OCI-LY3 (cell line): ENCODE data around the gene KPRP.

Source experiments
- H2AFZ ChIP-seq: fragments of 200-600, 300-600 bp; shearing (Covaris generic); 2 replicates; pipeline ENCODE4 v1.6.0; 2014; ENCODE audit warnings: antibody characterized with exemption, low read depth, low read length
- H3K27ac ChIP-seq: fragments of 200-600, 300-600 bp; sonication (generic); 2 replicates; pipeline ENCODE4 v1.5.1; 2014; ENCODE audit warnings: mild to moderate bottlenecking, low read length, moderate library complexity, mixed read lengths
- H3K27me3 ChIP-seq: fragments of 200-600, 300-600 bp; sonication (generic); 2 replicates; pipeline ENCODE4 v1.6.1; 2014; ENCODE audit warnings: low read depth, low read length, mixed read lengths
- H3K36me3 ChIP-seq: fragments of 200-600, 300-600 bp; sonication (generic); replicated peaks from 2 replicates; pipeline ENCODE3; 2014; ENCODE audit warnings: low read depth, low read length, mixed read lengths
- H3K4me1 ChIP-seq: fragments of 300-600, 200-600 bp; sonication (generic); 2 replicates; pipeline ENCODE4 v1.6.1; 2014; ENCODE audit warnings: low read length, mixed read lengths
- H3K4me2 ChIP-seq: fragments of 200-600, 300-600 bp; sonication (generic); 2 replicates; pipeline ENCODE4 v1.6.1; 2014; ENCODE audit warnings: low read length, mixed read lengths
- H3K4me3 ChIP-seq: fragments of 300-600, 200-600 bp; sonication (generic); 2 replicates; pipeline ENCODE4 v1.5.1; 2014; ENCODE audit warnings: antibody characterized with exemption, mild to moderate bottlenecking, low read length, moderate library complexity
- H3K79me2 ChIP-seq: fragments of 300-600, 200-600 bp; shearing (Covaris generic); 2 replicates; pipeline ENCODE4 v1.6.1; 2014; ENCODE audit warnings: mild to moderate bottlenecking, low read length, mixed read lengths
- H3K9ac ChIP-seq: fragments of 300-600, 200-600 bp; shearing (Covaris generic); 2 replicates; pipeline ENCODE4 v1.6.0; 2014; ENCODE audit warnings: mild to moderate bottlenecking, low read length, moderate library complexity
- H3K9me3 ChIP-seq: fragments of 200-600, 300-600 bp; shearing (Covaris generic); 2 replicates; pipeline ENCODE4 v1.6.1; 2014; ENCODE audit warnings: low read length, mixed read lengths; ENCODE audit not compliant: insufficient read depth
- H4K20me1 ChIP-seq: fragments of 200-600, 300-600 bp; sonication (generic); 2 replicates; pipeline ENCODE4 v1.6.1; 2016; ENCODE audit warnings: low read length, mixed read lengths; ENCODE audit not compliant: insufficient read depth
- CTCF ChIP-seq: fragments of 200-600, 300-600 bp; sonication (generic); IDR thresholded peaks from 2 replicates; pipeline ENCODE4 v1.5.1; 2014; ENCODE audit warnings: antibody characterized with exemption, low read length, low read depth
- EZH2phosphoT487 ChIP-seq: fragments of 200-600 bp; shearing (Covaris generic); IDR thresholded peaks from 2 replicates; pipeline ENCODE4 v1.6.1; 2018; ENCODE audit warnings: antibody characterized with exemption, mixed run types, low read depth

The KPRP gene

GRCh38 chr1:152759453-152760173, 1.8 kb downstream of the KPRP start:
- Histone ChIP-seq H4K20me1 (no peaks in the 10 kb centered on the region), H3K36me3 (no peaks in the 10 kb centered on the region), H3K4me2 (no peak overlapping the region), H3K4me3 (no peak overlapping the region), H3K27ac (no peak overlapping the region), H3K9ac (no peak overlapping the region), H2AFZ (no peak overlapping the region), H3K79me2 (no peaks in the 10 kb centered on the region), H3K27me3 (peaks cover 28% of the 10 kb centered on the region; the same call in 1 of the 2 replicates), H3K9me3 (no peaks in the 10 kb centered on the region), H3K4me1 (no peaks in the 10 kb centered on the region)
- TF ChIP-seq CTCF (no peak), EZH2phosphoT487 (no peak)

GRCh38 chr1:152760551-152761190, 2.8 kb downstream of the KPRP start:
- no peak overlapping the region for H3K4me3 ChIP-seq

GRCh38 chr1:152761609-152762213, 3.9 kb downstream of the KPRP start:
- TF ChIP-seq CTCF = no peak
- TF ChIP-seq EZH2phosphoT487 = no peak
- no peak overlapping the region for H3K4me2 ChIP-seq
- H3K9me3 ChIP-seq = no peaks in the 10 kb centered on the region
- peaks cover 24% of the 10 kb centered on the region for H3K27me3 ChIP-seq
- no peaks in the 10 kb centered on the region for H4K20me1 ChIP-seq
- no peak overlapping the region for H3K27ac ChIP-seq
- H3K79me2 ChIP-seq = no peaks in the 10 kb centered on the region
- H2AFZ ChIP-seq = no peak overlapping the region
- H3K4me3 ChIP-seq = no peak overlapping the region
- no peaks in the 10 kb centered on the region for H3K4me1 ChIP-seq
- no peak overlapping the region for H3K9ac ChIP-seq
- no peaks in the 10 kb centered on the region for H3K36me3 ChIP-seq

More at GRCh38 chr1:152760551-152761190, 2.8 kb downstream of the KPRP start:
- H2AFZ ChIP-seq = no peak overlapping the region
- H3K9me3 ChIP-seq = no peaks in the 10 kb centered on the region
- H3K79me2 ChIP-seq = no peaks in the 10 kb centered on the region
- no peak overlapping the region for H3K27ac ChIP-seq
- no peak for TF ChIP-seq CTCF
- peaks cover 27% of the 10 kb centered on the region; the same call in 1 of the 2 replicates for H3K27me3 ChIP-seq
- no peaks in the 10 kb centered on the region for H3K36me3 ChIP-seq
- no peak overlapping the region for H3K4me2 ChIP-seq
- H3K9ac ChIP-seq = no peak overlapping the region
- H3K4me1 ChIP-seq = no peaks in the 10 kb centered on the region
- no peaks in the 10 kb centered on the region for H4K20me1 ChIP-seq

GRCh38 chr1:152768847-152769533, 11.2 kb downstream of the KPRP start:
- Histone ChIP-seq H3K27me3 (peaks cover 24% of the 10 kb centered on the region), H3K79me2 (no peaks in the 10 kb centered on the region), H2AFZ (no peak overlapping the region), H3K36me3 (no peaks in the 10 kb centered on the region), H3K4me1 (no peaks in the 10 kb centered on the region), H4K20me1 (no peaks in the 10 kb centered on the region), H3K9ac (no peak overlapping the region), H3K9me3 (no peaks in the 10 kb centered on the region), H3K4me2 (no peak overlapping the region), H3K27ac (no peak overlapping the region), H3K4me3 (no peak overlapping the region)
- TF ChIP-seq EZH2phosphoT487 (no peak), CTCF (no peak)
